Neural cell (in vitro differentiated cells): ENCODE results near the gene MOCOS. TPM values are rescaled to one million over a fixed set of nuclear protein-coding genes. Genes with fewer than 3 reads are reported as not detected.

Source experiments
- H2AFZ ChIP-seq: fragments of 200-600, 300-800 bp; sonication (generic), shearing (Covaris generic); 2 replicates; pipeline ENCODE4 v1.6.0; 2014; ENCODE audit warnings: low read depth, mild to moderate bottlenecking, antibody characterized with exemption, low read length, moderate library complexity
- H3F3A ChIP-seq: fragments of 200-600 bp; shearing (Covaris generic); 2 replicates; pipeline ENCODE4 v1.6.1; 2016; ENCODE audit warnings: mild to moderate bottlenecking, moderate library complexity, mixed read lengths, antibody characterized with exemption, low read length; ENCODE audit not compliant: insufficient read depth, poor library complexity, severe bottlenecking
- H3K27ac ChIP-seq: fragments of 200-600, 300-800 bp; sonication (generic), shearing (Covaris generic); 2 replicates; pipeline ENCODE4 v1.5.1; 2014; ENCODE audit warnings: mild to moderate bottlenecking, low read length, moderate library complexity
- H3K27me3 ChIP-seq: fragments of 300-800, 200-600 bp; sonication (generic), shearing (Covaris generic); 2 replicates; pipeline ENCODE4 v1.6.0; 2014; ENCODE audit warnings: mild to moderate bottlenecking, low read depth, low read length, moderate library complexity; ENCODE audit not compliant: insufficient read depth
- H3K36me3 ChIP-seq: fragments of 300-800, 200-600 bp; sonication (generic), shearing (Covaris generic); 2 replicates; pipeline ENCODE4 v1.5.1; 2014; ENCODE audit warnings: mild to moderate bottlenecking, antibody characterized with exemption, low read length, moderate library complexity; ENCODE audit not compliant: insufficient read depth
- H3K4me2 ChIP-seq: fragments of 300-800, 200-600 bp; sonication (generic), shearing (Covaris generic); 2 replicates; pipeline ENCODE4 v1.6.0; 2014; ENCODE audit warnings: mild to moderate bottlenecking, low read length
- H3K4me3 ChIP-seq: fragments of 300-800, 200-600 bp; sonication (generic), shearing (Covaris generic); 2 replicates; pipeline ENCODE4 v1.5.1; 2014; ENCODE audit warnings: mild to moderate bottlenecking, low read length, moderate library complexity
- H3K79me2 ChIP-seq: fragments of 200-600 bp; shearing (Covaris generic); replicated peaks from 2 replicates; pipeline ENCODE4 v1.6.0; 2014; ENCODE audit warnings: mild to moderate bottlenecking, low read length, moderate library complexity; ENCODE audit not compliant: insufficient read depth
- H3K9ac ChIP-seq: fragments of 300-800, 200-600 bp; sonication (generic), shearing (Covaris generic); 2 replicates; pipeline ENCODE4 v1.6.1; 2016; ENCODE audit warnings: mild to moderate bottlenecking, low read length, mixed read lengths
- H3K9me2 ChIP-seq: fragments of 200-600 bp; shearing (Covaris generic); 2 replicates; pipeline ENCODE4 v1.6.1; 2016; ENCODE audit warnings: mild to moderate bottlenecking, low read length, mixed read lengths; ENCODE audit not compliant: insufficient read depth
- H3K9me3 ChIP-seq: fragments of 200-600, 300-800 bp; sonication (generic), shearing (Covaris generic); 2 replicates; pipeline ENCODE4 v1.6.1; 2016; ENCODE audit warnings: mild to moderate bottlenecking, mixed run types, low read length, moderate library complexity, mixed read lengths
- H4K20me1 ChIP-seq: fragments of 200-600 bp; shearing (Covaris generic); 2 replicates; pipeline ENCODE4 v1.6.1; 2016; ENCODE audit warnings: mild to moderate bottlenecking, mixed run types; ENCODE audit not compliant: insufficient read depth
- EP300 ChIP-seq: fragments of 450-650 bp; conservative IDR thresholded peaks from 2 replicates; pipeline ENCODE4 v1.6.1; 2014; ENCODE audit warnings: antibody characterized with exemption, mild to moderate bottlenecking, moderate library complexity; ENCODE audit not compliant: poor library complexity, severe bottlenecking
- EZH2 ChIP-seq: fragments of 200-600, 300-800 bp; shearing (Covaris generic), sonication (generic); IDR thresholded peaks from 2 replicates; pipeline ENCODE4 v1.6.1; 2014; ENCODE audit warnings: antibody characterized with exemption, low read length, borderline replicate concordance, mild to moderate bottlenecking; ENCODE audit not compliant: insufficient read depth, poor library complexity, severe bottlenecking
- MXI1 ChIP-seq: fragments of 450-650 bp; conservative IDR thresholded peaks from 2 replicates; pipeline ENCODE4 v1.6.1; 2014; ENCODE audit warnings: antibody characterized with exemption, mild to moderate bottlenecking; ENCODE audit not compliant: poor library complexity, severe bottlenecking
- POLR2AphosphoS5 ChIP-seq: IDR thresholded peaks from 2 replicates; pipeline ENCODE4 v1.6.1; 2012
- RAD21 ChIP-seq: fragments of 450-650 bp; conservative IDR thresholded peaks from 2 replicates; pipeline ENCODE4 v1.6.1; 2014; ENCODE audit warnings: antibody characterized with exemption, mild to moderate bottlenecking, moderate library complexity
- SMC3 ChIP-seq: fragments of 450-650 bp; conservative IDR thresholded peaks from 2 replicates; pipeline ENCODE4 v1.6.1; 2014; ENCODE audit warnings: antibody characterized with exemption, mild to moderate bottlenecking, moderate library complexity; ENCODE audit not compliant: poor library complexity
- TAF1 ChIP-seq: IDR thresholded peaks from 2 replicates; pipeline ENCODE4 v1.6.1; 2012; ENCODE audit warnings: low read depth
- polyA plus RNA-seq: library from polyadenylated mRNA; depleted of rRNA; stranded (reverse); fragments of >200 nt; gene quantifications from 2 replicates; pipeline ENCODE4 v1.2.3, GENCODE V29; 2014
- TF ChIP-seq, protein P1 (sequence below): IDR thresholded peaks from 2 replicates; pipeline ENCODE4 v1.6.1; 2012; ENCODE audit warnings: borderline replicate concordance
- TF ChIP-seq, protein P2 (sequence below): fragments of 450-650 bp; IDR thresholded peaks from 2 replicates; pipeline ENCODE4 v1.5.1; 2014; ENCODE audit warnings: antibody characterized with exemption, mild to moderate bottlenecking, moderate library complexity; ENCODE audit not compliant: poor library complexity, severe bottlenecking

MOCOS gene
- polyA plus RNA-seq, 1 donor from 2014 or later: not detected

DNA sequence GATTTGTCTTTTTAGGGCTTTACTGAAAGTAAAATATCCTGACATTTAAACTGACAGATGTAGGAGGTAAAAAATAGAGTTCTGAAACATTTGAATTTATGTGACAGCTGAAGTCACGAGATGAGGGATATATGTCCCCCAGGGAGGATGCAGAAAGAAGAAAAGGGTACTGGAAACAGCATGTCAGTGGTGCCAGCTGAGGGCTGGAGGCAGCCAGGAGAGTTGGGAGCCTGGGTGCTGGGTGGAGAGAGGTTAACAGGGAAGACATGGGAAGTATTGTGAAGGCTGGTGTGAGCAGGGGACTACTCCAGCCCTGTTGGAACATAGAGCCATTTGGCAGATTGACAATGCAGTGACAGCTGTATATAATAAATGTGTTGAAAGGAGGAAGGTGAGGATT, 11.8 kb upstream of the MOCOS start:
- no peaks in the 10 kb centered on the region for H3K79me2 ChIP-seq
- H3K9me3 ChIP-seq: no peaks in the 10 kb centered on the region
- no peak overlapping the region for H3K27ac ChIP-seq
- H3K9me2 ChIP-seq: no peaks in the 10 kb centered on the region
- no peak overlapping the region for H2AFZ ChIP-seq
- H3K36me3 ChIP-seq: no peaks in the 10 kb centered on the region
- no peaks in the 10 kb centered on the region for H3F3A ChIP-seq
- no peak overlapping the region for H3K4me2 ChIP-seq
- TF ChIP-seq EZH2 (no peak), POLR2AphosphoS5 (peak; percentile 7), MXI1 (no peak), EP300 (peak; percentile 53)
- no peak overlapping the region for H3K9ac ChIP-seq
- H3K4me3 ChIP-seq: no peak overlapping the region
- no peaks in the 10 kb centered on the region for H3K27me3 ChIP-seq
- H4K20me1 ChIP-seq: no peaks in the 10 kb centered on the region

DNA sequence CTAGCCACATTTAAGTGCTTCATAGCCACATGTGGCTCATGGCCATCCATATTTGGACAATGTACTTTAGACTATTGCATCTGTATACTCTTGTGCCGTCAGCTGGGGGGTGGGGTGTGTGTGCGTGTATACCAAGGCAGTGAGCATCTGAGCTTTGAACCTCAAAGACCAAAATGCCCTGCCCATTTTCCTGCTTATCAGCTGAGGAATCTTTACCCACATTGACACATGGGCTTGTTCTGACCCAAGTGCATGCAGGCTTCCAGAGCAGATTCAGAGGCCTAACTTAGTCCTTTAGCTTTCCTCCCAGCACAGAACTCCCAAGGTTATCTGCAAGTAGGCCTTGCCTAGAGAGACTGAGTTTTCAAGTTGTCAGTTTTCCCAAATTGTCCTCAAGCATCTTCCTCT, 11.1 kb upstream of the MOCOS start:
- H3K9me2 ChIP-seq: no peaks in the 10 kb centered on the region
- H4K20me1 ChIP-seq: no peaks in the 10 kb centered on the region
- no peaks in the 10 kb centered on the region for H3K79me2 ChIP-seq
- no peaks in the 10 kb centered on the region for H3F3A ChIP-seq
- TF ChIP-seq, protein P1, sequence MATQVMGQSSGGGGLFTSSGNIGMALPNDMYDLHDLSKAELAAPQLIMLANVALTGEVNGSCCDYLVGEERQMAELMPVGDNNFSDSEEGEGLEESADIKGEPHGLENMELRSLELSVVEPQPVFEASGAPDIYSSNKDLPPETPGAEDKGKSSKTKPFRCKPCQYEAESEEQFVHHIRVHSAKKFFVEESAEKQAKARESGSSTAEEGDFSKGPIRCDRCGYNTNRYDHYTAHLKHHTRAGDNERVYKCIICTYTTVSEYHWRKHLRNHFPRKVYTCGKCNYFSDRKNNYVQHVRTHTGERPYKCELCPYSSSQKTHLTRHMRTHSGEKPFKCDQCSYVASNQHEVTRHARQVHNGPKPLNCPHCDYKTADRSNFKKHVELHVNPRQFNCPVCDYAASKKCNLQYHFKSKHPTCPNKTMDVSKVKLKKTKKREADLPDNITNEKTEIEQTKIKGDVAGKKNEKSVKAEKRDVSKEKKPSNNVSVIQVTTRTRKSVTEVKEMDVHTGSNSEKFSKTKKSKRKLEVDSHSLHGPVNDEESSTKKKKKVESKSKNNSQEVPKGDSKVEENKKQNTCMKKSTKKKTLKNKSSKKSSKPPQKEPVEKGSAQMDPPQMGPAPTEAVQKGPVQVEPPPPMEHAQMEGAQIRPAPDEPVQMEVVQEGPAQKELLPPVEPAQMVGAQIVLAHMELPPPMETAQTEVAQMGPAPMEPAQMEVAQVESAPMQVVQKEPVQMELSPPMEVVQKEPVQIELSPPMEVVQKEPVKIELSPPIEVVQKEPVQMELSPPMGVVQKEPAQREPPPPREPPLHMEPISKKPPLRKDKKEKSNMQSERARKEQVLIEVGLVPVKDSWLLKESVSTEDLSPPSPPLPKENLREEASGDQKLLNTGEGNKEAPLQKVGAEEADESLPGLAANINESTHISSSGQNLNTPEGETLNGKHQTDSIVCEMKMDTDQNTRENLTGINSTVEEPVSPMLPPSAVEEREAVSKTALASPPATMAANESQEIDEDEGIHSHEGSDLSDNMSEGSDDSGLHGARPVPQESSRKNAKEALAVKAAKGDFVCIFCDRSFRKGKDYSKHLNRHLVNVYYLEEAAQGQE: no peak
- no peak for TF ChIP-seq TAF1
- TF ChIP-seq MXI1: no peak
- no peak for TF ChIP-seq POLR2AphosphoS5
- TF ChIP-seq EZH2: no peak
- no peak for TF ChIP-seq RAD21
- TF ChIP-seq, protein P2, sequence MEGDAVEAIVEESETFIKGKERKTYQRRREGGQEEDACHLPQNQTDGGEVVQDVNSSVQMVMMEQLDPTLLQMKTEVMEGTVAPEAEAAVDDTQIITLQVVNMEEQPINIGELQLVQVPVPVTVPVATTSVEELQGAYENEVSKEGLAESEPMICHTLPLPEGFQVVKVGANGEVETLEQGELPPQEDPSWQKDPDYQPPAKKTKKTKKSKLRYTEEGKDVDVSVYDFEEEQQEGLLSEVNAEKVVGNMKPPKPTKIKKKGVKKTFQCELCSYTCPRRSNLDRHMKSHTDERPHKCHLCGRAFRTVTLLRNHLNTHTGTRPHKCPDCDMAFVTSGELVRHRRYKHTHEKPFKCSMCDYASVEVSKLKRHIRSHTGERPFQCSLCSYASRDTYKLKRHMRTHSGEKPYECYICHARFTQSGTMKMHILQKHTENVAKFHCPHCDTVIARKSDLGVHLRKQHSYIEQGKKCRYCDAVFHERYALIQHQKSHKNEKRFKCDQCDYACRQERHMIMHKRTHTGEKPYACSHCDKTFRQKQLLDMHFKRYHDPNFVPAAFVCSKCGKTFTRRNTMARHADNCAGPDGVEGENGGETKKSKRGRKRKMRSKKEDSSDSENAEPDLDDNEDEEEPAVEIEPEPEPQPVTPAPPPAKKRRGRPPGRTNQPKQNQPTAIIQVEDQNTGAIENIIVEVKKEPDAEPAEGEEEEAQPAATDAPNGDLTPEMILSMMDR: no peak
- TF ChIP-seq SMC3: no peak
- TF ChIP-seq EP300: no peak
- H3K36me3 ChIP-seq: no peaks in the 10 kb centered on the region
- no peak overlapping the region for H3K4me3 ChIP-seq
- H3K4me2 ChIP-seq: no peak overlapping the region
- no peaks in the 10 kb centered on the region for H3K9me3 ChIP-seq
- H2AFZ ChIP-seq: no peak overlapping the region
- no peak overlapping the region for H3K9ac ChIP-seq
- H3K27me3 ChIP-seq: no peaks in the 10 kb centered on the region
- H3K27ac ChIP-seq: no peak overlapping the region

DNA sequence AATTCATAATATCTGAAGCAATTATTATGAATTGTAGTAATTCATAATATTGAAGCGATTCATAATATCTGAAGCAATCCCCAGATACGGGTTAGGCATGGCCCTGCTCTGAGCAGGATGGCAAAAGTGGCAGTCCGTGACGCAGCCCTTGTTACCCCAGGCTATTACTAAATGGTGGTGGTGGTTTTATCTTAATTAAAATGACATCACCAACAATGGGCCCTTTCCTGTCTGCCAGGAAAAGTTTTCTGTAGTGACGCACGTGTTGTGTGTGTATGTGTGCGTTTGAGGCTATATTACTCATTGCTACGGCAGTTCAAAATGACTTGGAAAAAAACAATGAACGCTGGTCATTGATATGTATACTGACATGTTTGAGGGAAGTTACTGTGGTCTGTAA, 10.6 kb upstream of the MOCOS start:
- TF ChIP-seq MXI1 (no peak), EP300 (no peak), EZH2 (no peak), RAD21 (no peak), POLR2AphosphoS5 (no peak), SMC3 (no peak), TAF1 (no peak)
- TF ChIP-seq, protein P1: no peak
- TF ChIP-seq, protein P2: no peak
- Histone ChIP-seq H3K9me2 (no peaks in the 10 kb centered on the region), H4K20me1 (no peaks in the 10 kb centered on the region), H2AFZ (no peak overlapping the region), H3K9ac (no peak overlapping the region), H3F3A (no peaks in the 10 kb centered on the region), H3K27ac (no peak overlapping the region), H3K4me3 (no peak overlapping the region), H3K36me3 (no peaks in the 10 kb centered on the region), H3K27me3 (no peaks in the 10 kb centered on the region), H3K9me3 (no peaks in the 10 kb centered on the region), H3K79me2 (no peaks in the 10 kb centered on the region), H3K4me2 (no peak overlapping the region)
